Fibroblast of lung (primary cell): ENCODE data around the gene SCML2. TPM values are rescaled to one million over a fixed set of nuclear protein-coding genes. Genes with fewer than 3 reads are reported as not detected.

Source experiments
- DNase-seq, 2 donors: peaks; one replicate each; pipeline versions ENCODE4 v3.0.0 to v3.0.0-alpha.2; 2010; ENCODE audit warnings: low read depth in 2 of 2
- H2AFZ ChIP-seq: 2 replicates; pipeline ENCODE4 v1.5.1; 2012; ENCODE audit warnings: low read length, control low read depth, inconsistent platforms
- H3K27ac ChIP-seq: 2 replicates; pipeline ENCODE4 v1.5.1; 2011; ENCODE audit warnings: low read length, control low read depth; ENCODE audit not compliant: insufficient read depth
- H3K27me3 ChIP-seq: 2 replicates; pipeline ENCODE4 v1.5.1; 2011; ENCODE audit warnings: mild to moderate bottlenecking, low read length; ENCODE audit not compliant: control insufficient read depth, insufficient read depth
- H3K36me3 ChIP-seq: 2 replicates; pipeline ENCODE4 v1.5.1; 2011; ENCODE audit warnings: low read length; ENCODE audit not compliant: control insufficient read depth, insufficient read depth
- H3K4me1 ChIP-seq: 2 replicates; pipeline ENCODE4 v1.5.1; 2011; ENCODE audit warnings: low read length; ENCODE audit not compliant: control insufficient read depth, insufficient read depth; ENCODE audit errors: extremely low read depth
- H3K4me2 ChIP-seq: 2 replicates; pipeline ENCODE4 v1.5.1; 2011; ENCODE audit warnings: low read length, control low read depth; ENCODE audit not compliant: insufficient read depth; ENCODE audit errors: extremely low read depth
- H3K4me3 ChIP-seq, 4 experiments: fragments of 200-600 bp in 1 of 4; sonication (generic) in 1 of 4; replicated peaks in 1 of 4; 2 replicates each; pipeline ENCODE4 v1.5.1; 2011 to 2016; ENCODE audit warnings: low read length in 4 of 4, low read depth in 3 of 4, mild to moderate bottlenecking in 3 of 4, control low read depth in 2 of 4, inconsistent platforms in 1 of 4, mixed read lengths in 1 of 4; ENCODE audit not compliant: insufficient read depth in 1 of 4; ENCODE audit errors: control extremely low read depth in 1 of 4
- H3K79me2 ChIP-seq: 2 replicates; pipeline ENCODE4 v1.5.1; 2012; ENCODE audit warnings: mild to moderate bottlenecking, low read length, inconsistent platforms; ENCODE audit not compliant: control insufficient read depth, insufficient read depth
- H3K9ac ChIP-seq: 2 replicates; pipeline ENCODE4 v1.5.1; 2011; ENCODE audit warnings: mild to moderate bottlenecking, low read length, control low read depth; ENCODE audit not compliant: insufficient read depth
- H3K9me3 ChIP-seq: 2 replicates; pipeline ENCODE4 v1.5.1; 2012; ENCODE audit warnings: low read depth, low read length; ENCODE audit not compliant: control insufficient read depth, insufficient read depth
- H4K20me1 ChIP-seq: 2 replicates; pipeline ENCODE4 v1.5.1; 2011; ENCODE audit warnings: low read length; ENCODE audit not compliant: control insufficient read depth, insufficient read depth; ENCODE audit errors: extremely low read depth
- EZH2 ChIP-seq: IDR thresholded peaks from 2 replicates; pipeline ENCODE4 v1.5.1; 2012; ENCODE audit warnings: low read length, control low read depth, mild to moderate bottlenecking; ENCODE audit errors: missing control alignments
- polyA plus RNA-seq, 2 donors: library from polyadenylated mRNA; depleted of rRNA in 1 of 2; stranded (reverse) in 1 of 2; unstranded in 1 of 2; fragments of >200 nt; gene quantifications; 2 replicates each; pipeline ENCODE4 v1.2.1, GENCODE V29; 2011 to 2012; ENCODE audit warnings: missing spikeins in 1 of 2
- total RNA-seq: library from RNA; depleted of rRNA; stranded (reverse); fragments of >200 nt; gene quantifications from 2 replicates; pipeline ENCODE4 v1.2.1, GENCODE V29; 2014
- TF ChIP-seq, protein P1 (sequence below), 2 donors: IDR thresholded peaks in 1 of 2; conservative IDR thresholded peaks in 1 of 2; 1 replicate in 1 of 2; 2 replicates in 1 of 2; pipeline ENCODE4 v1.5.1; 2011 to 2012; ENCODE audit warnings: low read length in 2 of 2, control low read depth in 1 of 2, inconsistent platforms in 1 of 2, low read depth in 1 of 2, mild to moderate bottlenecking in 1 of 2

Gene SCML2
- total and polyA plus RNA-seq, 2 donors (not counting 1 experiment from before 2014, with no cell fraction given), result 1.7 to 1.8 TPM

DNA sequence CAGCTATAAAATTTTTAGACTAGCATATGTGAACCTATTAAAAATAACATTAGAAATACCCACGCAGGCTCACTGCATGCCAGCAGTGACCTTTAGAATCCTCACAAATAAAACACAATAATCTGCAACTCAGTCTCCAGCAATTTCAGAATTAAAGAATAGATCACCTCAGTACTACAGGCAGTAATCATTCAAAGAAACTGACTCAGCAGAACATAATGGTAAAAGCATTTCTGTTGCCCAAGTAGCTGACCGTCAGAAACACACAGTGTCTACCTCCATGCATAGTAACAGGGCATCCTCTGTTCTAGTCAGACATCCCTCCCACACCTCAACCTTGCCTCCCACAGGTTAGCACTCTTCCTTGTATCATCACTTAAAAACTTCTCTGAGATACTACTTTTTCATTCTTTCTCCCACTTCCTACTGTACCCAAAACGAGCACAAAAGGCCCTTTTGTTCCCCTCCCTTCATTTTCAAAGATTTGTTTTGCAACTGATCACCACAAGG is 68.1 kb downstream of the SCML2 start:
- H3K4me1 ChIP-seq, result no peaks in the 10 kb centered on the region
- H3K9me3 ChIP-seq, result no peaks in the 10 kb centered on the region
- no peak for DNase-seq
- no peak overlapping the region for H2AFZ ChIP-seq
- no peak overlapping the region for H3K4me2 ChIP-seq
- no peaks in the 10 kb centered on the region for H3K79me2 ChIP-seq
- H3K9ac ChIP-seq, result no peak overlapping the region
- no peaks in the 10 kb centered on the region for H4K20me1 ChIP-seq
- no peak overlapping the region for H3K4me3 ChIP-seq
- TF ChIP-seq, protein P1, sequence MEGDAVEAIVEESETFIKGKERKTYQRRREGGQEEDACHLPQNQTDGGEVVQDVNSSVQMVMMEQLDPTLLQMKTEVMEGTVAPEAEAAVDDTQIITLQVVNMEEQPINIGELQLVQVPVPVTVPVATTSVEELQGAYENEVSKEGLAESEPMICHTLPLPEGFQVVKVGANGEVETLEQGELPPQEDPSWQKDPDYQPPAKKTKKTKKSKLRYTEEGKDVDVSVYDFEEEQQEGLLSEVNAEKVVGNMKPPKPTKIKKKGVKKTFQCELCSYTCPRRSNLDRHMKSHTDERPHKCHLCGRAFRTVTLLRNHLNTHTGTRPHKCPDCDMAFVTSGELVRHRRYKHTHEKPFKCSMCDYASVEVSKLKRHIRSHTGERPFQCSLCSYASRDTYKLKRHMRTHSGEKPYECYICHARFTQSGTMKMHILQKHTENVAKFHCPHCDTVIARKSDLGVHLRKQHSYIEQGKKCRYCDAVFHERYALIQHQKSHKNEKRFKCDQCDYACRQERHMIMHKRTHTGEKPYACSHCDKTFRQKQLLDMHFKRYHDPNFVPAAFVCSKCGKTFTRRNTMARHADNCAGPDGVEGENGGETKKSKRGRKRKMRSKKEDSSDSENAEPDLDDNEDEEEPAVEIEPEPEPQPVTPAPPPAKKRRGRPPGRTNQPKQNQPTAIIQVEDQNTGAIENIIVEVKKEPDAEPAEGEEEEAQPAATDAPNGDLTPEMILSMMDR (conservative IDR thresholded peaks at IDR 0.05 in 1 of 2, IDR thresholded peaks at IDR 0.05 in 1 of 2; ENCODE audit: low read depth in 1 of 2, low read length in 2 of 2), result no peak
- TF ChIP-seq EZH2, result no peak
- no peaks in the 10 kb centered on the region for H3K27me3 ChIP-seq
- H3K36me3 ChIP-seq, result no peaks in the 10 kb centered on the region
- no peak overlapping the region for H3K27ac ChIP-seq

DNA sequence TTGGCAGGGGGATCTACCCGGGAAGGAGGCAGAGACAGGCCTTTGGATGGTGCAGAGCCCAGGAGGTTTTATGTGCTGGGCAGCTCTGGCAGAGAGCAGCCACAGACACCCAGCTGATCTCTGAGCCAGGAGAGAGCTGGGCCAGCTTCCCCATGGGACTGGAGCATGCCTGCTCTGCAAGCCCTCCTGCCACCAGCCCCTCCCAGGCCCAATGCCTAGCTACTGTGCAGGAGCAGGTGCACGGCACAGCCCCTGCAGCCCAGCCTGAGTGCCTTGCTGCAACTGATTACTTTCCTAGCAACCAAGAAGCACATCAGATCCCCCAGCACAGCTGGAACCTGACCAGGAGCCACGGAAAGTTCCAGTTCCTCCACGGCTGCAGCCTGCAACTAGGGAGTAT is 76.0 kb downstream of the SCML2 start:
- Histone ChIP-seq H3K9me3 (no peaks in the 10 kb centered on the region), H3K9ac (no peak overlapping the region), H3K79me2 (no peaks in the 10 kb centered on the region), H3K27ac (no peak overlapping the region), H3K4me3 (no peak overlapping the region), H3K27me3 (no peaks in the 10 kb centered on the region), H3K36me3 (no peaks in the 10 kb centered on the region), H3K4me2 (no peak overlapping the region), H4K20me1 (no peaks in the 10 kb centered on the region), H2AFZ (no peak overlapping the region), H3K4me1 (no peaks in the 10 kb centered on the region)
- DNase-seq, result no peak
- no peak for TF ChIP-seq EZH2
- TF ChIP-seq, protein P1 (conservative IDR thresholded peaks at IDR 0.05 in 1 of 2, IDR thresholded peaks at IDR 0.05 in 1 of 2; ENCODE audit: low read depth in 1 of 2, low read length in 2 of 2), result no peak

GRCh38 chrX:18272222-18272621 is 82.3 kb downstream of the SCML2 start:
- DNase-seq, result no peak
- Histone ChIP-seq H3K27me3 (no peaks in the 10 kb centered on the region), H3K79me2 (no peaks in the 10 kb centered on the region), H3K9me3 (no peaks in the 10 kb centered on the region), H3K4me2 (no peak overlapping the region), H4K20me1 (no peaks in the 10 kb centered on the region), H2AFZ (no peak overlapping the region), H3K4me1 (no peaks in the 10 kb centered on the region), H3K27ac (no peak overlapping the region), H3K4me3 (no peak overlapping the region), H3K36me3 (no peaks in the 10 kb centered on the region), H3K9ac (no peak overlapping the region)
- no peak for TF ChIP-seq EZH2
- TF ChIP-seq, protein P1 (conservative IDR thresholded peaks at IDR 0.05 in 1 of 2, IDR thresholded peaks at IDR 0.05 in 1 of 2; ENCODE audit: low read depth in 1 of 2, low read length in 2 of 2), result no peak
